ENCODE results near the gene GRB10. TPM values are rescaled to one million over a fixed set of nuclear protein-coding genes. Genes with fewer than 3 reads are reported as not detected.

GRB10 gene
- total and polyA plus RNA-seq, 4 donors: 42.2 to 50.6 (median 50.0) TPM

GRCh38 chr7:50682079-50682478 lies 100.6 kb downstream of the GRB10 start:
- DNase-seq (ENCODE audit: low read depth in 4 of 6, low spot score in 6 of 6): no peak
- Histone ChIP-seq H3K9me3 (ENCODE audit: control insufficient read depth, insufficient read depth, low read length) (no peaks in the 10 kb centered on the region), H3K4me3 (ENCODE audit: low read depth, low read length) (no peak overlapping the region), H3K4me1 (ENCODE audit: control insufficient read depth, insufficient read depth, low read length) (peaks cover 6% of the 10 kb centered on the region), H3K36me3 (ENCODE audit: control insufficient read depth, insufficient read depth, low read length) (no peaks in the 10 kb centered on the region), H3K27ac (ENCODE audit: low read depth, low read length) (no peak overlapping the region), H3K27me3 (ENCODE audit: control insufficient read depth, insufficient read depth, low read length) (no peaks in the 10 kb centered on the region)
- 71% methylated on average over 4 of the region's 4 CpGs for WGBS (ENCODE audit: insufficient coverage)

- no peak for DNase-seq (ENCODE audit: low read depth in 4 of 6, low spot score in 6 of 6)
- H3K9me3 ChIP-seq (ENCODE audit: control insufficient read depth, insufficient read depth, low read length): no peaks in the 10 kb centered on the region
- no peak overlapping the region for H3K27ac ChIP-seq (ENCODE audit: low read depth, low read length)
- H3K27me3 ChIP-seq (ENCODE audit: control insufficient read depth, insufficient read depth, low read length): no peaks in the 10 kb centered on the region
- peaks cover 11% of the 10 kb centered on the region for H3K4me1 ChIP-seq (ENCODE audit: control insufficient read depth, insufficient read depth, low read length)
- 77% methylated on average over 5 of the region's 8 CpGs for WGBS (ENCODE audit: insufficient coverage)
- no peaks in the 10 kb centered on the region for H3K36me3 ChIP-seq (ENCODE audit: control insufficient read depth, insufficient read depth, low read length)
- H3K4me3 ChIP-seq (ENCODE audit: low read depth, low read length): no peak overlapping the region
Observed at GRCh38 chr7:50681432-50682045, 101.2 kb downstream of the GRB10 start.

GRCh38 chr7:50679218-50680007 lies 103.3 kb downstream of the GRB10 start:
- WGBS (ENCODE audit: insufficient coverage): no CpG with 5 or more reads among the region's 7 CpGs
- no peaks in the 10 kb centered on the region for H3K9me3 ChIP-seq (ENCODE audit: control insufficient read depth, insufficient read depth, low read length)
- peaks cover under 1% of the 10 kb centered on the region for H3K36me3 ChIP-seq (ENCODE audit: control insufficient read depth, insufficient read depth, low read length)
- no peak overlapping the region for H3K4me3 ChIP-seq (ENCODE audit: low read depth, low read length)
- peak in 4 of 6 donors; percentile 40 to 90 (median 64) for DNase-seq (ENCODE audit: low read depth in 4 of 6, low spot score in 6 of 6)
- H3K27me3 ChIP-seq (ENCODE audit: control insufficient read depth, insufficient read depth, low read length): no peaks in the 10 kb centered on the region
- H3K27ac ChIP-seq (ENCODE audit: low read depth, low read length): no peak overlapping the region
- peaks cover 19% of the 10 kb centered on the region for H3K4me1 ChIP-seq (ENCODE audit: control insufficient read depth, insufficient read depth, low read length)

- DNase-seq (ENCODE audit: low read depth in 4 of 6, low spot score in 6 of 6): no peak
- no peak overlapping the region for H3K27ac ChIP-seq (ENCODE audit: low read depth, low read length)
- H3K27me3 ChIP-seq (ENCODE audit: control insufficient read depth, insufficient read depth, low read length): no peaks in the 10 kb centered on the region
- no peak overlapping the region for H3K4me3 ChIP-seq (ENCODE audit: low read depth, low read length)
- peaks cover 19% of the 10 kb centered on the region for H3K4me1 ChIP-seq (ENCODE audit: control insufficient read depth, insufficient read depth, low read length)
- H3K9me3 ChIP-seq (ENCODE audit: control insufficient read depth, insufficient read depth, low read length): no peaks in the 10 kb centered on the region
- WGBS (ENCODE audit: insufficient coverage): 42% methylated on average over 2 of the region's 7 CpGs
- peaks cover 7% of the 10 kb centered on the region for H3K36me3 ChIP-seq (ENCODE audit: control insufficient read depth, insufficient read depth, low read length)
Observed at GRCh38 chr7:50678586-50678985, 104.1 kb downstream of the GRB10 start.

GRCh38 chr7:50677638-50677996 lies 105.1 kb downstream of the GRB10 start:
- DNase-seq (ENCODE audit: low read depth in 4 of 6, low spot score in 6 of 6): no peak
- Histone ChIP-seq H3K9me3 (ENCODE audit: control insufficient read depth, insufficient read depth, low read length) (no peaks in the 10 kb centered on the region), H3K27me3 (ENCODE audit: control insufficient read depth, insufficient read depth, low read length) (no peaks in the 10 kb centered on the region), H3K4me1 (ENCODE audit: control insufficient read depth, insufficient read depth, low read length) (peaks cover 19% of the 10 kb centered on the region), H3K36me3 (ENCODE audit: control insufficient read depth, insufficient read depth, low read length) (peaks cover 17% of the 10 kb centered on the region), H3K27ac (ENCODE audit: low read depth, low read length) (no peak overlapping the region), H3K4me3 (ENCODE audit: low read depth, low read length) (no peak overlapping the region)
- WGBS (ENCODE audit: insufficient coverage): 96% methylated on average over 4 of the region's 7 CpGs

- no peaks in the 10 kb centered on the region for H3K27me3 ChIP-seq (ENCODE audit: control insufficient read depth, insufficient read depth, low read length)
- peaks cover 19% of the 10 kb centered on the region for H3K4me1 ChIP-seq (ENCODE audit: control insufficient read depth, insufficient read depth, low read length)
- H3K27ac ChIP-seq (ENCODE audit: low read depth, low read length): no peak overlapping the region
- H3K36me3 ChIP-seq (ENCODE audit: control insufficient read depth, insufficient read depth, low read length): peaks cover 21% of the 10 kb centered on the region
- 68% methylated on average over 10 of the region's 13 CpGs for WGBS (ENCODE audit: insufficient coverage)
- H3K9me3 ChIP-seq (ENCODE audit: control insufficient read depth, insufficient read depth, low read length): no peaks in the 10 kb centered on the region
- no peak overlapping the region for H3K4me3 ChIP-seq (ENCODE audit: low read depth, low read length)
- no peak for DNase-seq (ENCODE audit: low read depth in 4 of 6, low spot score in 6 of 6)
Observed at GRCh38 chr7:50676740-50677637, 105.7 kb downstream of the GRB10 start.

- Histone ChIP-seq H3K9me3 (ENCODE audit: control insufficient read depth, insufficient read depth, low read length) (no peaks in the 10 kb centered on the region), H3K4me3 (ENCODE audit: low read depth, low read length) (no peak overlapping the region), H3K27ac (ENCODE audit: low read depth, low read length) (no peak overlapping the region), H3K27me3 (ENCODE audit: control insufficient read depth, insufficient read depth, low read length) (no peaks in the 10 kb centered on the region), H3K4me1 (ENCODE audit: control insufficient read depth, insufficient read depth, low read length) (peaks cover 17% of the 10 kb centered on the region), H3K36me3 (ENCODE audit: control insufficient read depth, insufficient read depth, low read length) (peaks cover 22% of the 10 kb centered on the region)
- DNase-seq (ENCODE audit: low read depth in 4 of 6, low spot score in 6 of 6): no peak
- WGBS (ENCODE audit: insufficient coverage): no CpG with 5 or more reads among the region's 5 CpGs
Observed at GRCh38 chr7:50676079-50676478, 106.6 kb downstream of the GRB10 start.

GRCh38 chr7:50674896-50675835 lies 107.5 kb downstream of the GRB10 start:
- peaks cover 16% of the 10 kb centered on the region for H3K4me1 ChIP-seq (ENCODE audit: control insufficient read depth, insufficient read depth, low read length)

GRCh38 chr7:50674299-50674698 lies 108.4 kb downstream of the GRB10 start:
- no peaks in the 10 kb centered on the region for H3K27me3 ChIP-seq (ENCODE audit: control insufficient read depth, insufficient read depth, low read length)
- H3K36me3 ChIP-seq (ENCODE audit: control insufficient read depth, insufficient read depth, low read length): peaks cover 25% of the 10 kb centered on the region
- 77% methylated on average over 10 of the region's 10 CpGs for WGBS (ENCODE audit: insufficient coverage)
- H3K9me3 ChIP-seq (ENCODE audit: control insufficient read depth, insufficient read depth, low read length): no peaks in the 10 kb centered on the region
- DNase-seq (ENCODE audit: low read depth in 4 of 6, low spot score in 6 of 6): no peak
- no peak overlapping the region for H3K4me3 ChIP-seq (ENCODE audit: low read depth, low read length)
- peaks cover 16% of the 10 kb centered on the region for H3K4me1 ChIP-seq (ENCODE audit: control insufficient read depth, insufficient read depth, low read length)
- no peak overlapping the region for H3K27ac ChIP-seq (ENCODE audit: low read depth, low read length)

More at GRCh38 chr7:50674896-50675835, 107.5 kb downstream of the GRB10 start:
- Histone ChIP-seq H3K27me3 (ENCODE audit: control insufficient read depth, insufficient read depth, low read length) (no peaks in the 10 kb centered on the region), H3K27ac (ENCODE audit: low read depth, low read length) (no peak overlapping the region), H3K9me3 (ENCODE audit: control insufficient read depth, insufficient read depth, low read length) (no peaks in the 10 kb centered on the region), H3K4me3 (ENCODE audit: low read depth, low read length) (no peak overlapping the region), H3K36me3 (ENCODE audit: control insufficient read depth, insufficient read depth, low read length) (peaks cover 22% of the 10 kb centered on the region)
- WGBS (ENCODE audit: insufficient coverage): 73% methylated on average over 11 of the region's 11 CpGs
- peak in 2 of 6 donors; percentile 48 to 89 for DNase-seq (ENCODE audit: low read depth in 4 of 6, low spot score in 6 of 6)

Measured in spinal cord (tissue), 10 donors.